ENCODE measurements around the gene DAGLB. TPM values are rescaled to one million over a fixed set of nuclear protein-coding genes. Genes with fewer than 3 reads are reported as not detected.

DAGLB gene
- total RNA-seq, 1 donor from 2014 or later: 6.0 TPM

DNA sequence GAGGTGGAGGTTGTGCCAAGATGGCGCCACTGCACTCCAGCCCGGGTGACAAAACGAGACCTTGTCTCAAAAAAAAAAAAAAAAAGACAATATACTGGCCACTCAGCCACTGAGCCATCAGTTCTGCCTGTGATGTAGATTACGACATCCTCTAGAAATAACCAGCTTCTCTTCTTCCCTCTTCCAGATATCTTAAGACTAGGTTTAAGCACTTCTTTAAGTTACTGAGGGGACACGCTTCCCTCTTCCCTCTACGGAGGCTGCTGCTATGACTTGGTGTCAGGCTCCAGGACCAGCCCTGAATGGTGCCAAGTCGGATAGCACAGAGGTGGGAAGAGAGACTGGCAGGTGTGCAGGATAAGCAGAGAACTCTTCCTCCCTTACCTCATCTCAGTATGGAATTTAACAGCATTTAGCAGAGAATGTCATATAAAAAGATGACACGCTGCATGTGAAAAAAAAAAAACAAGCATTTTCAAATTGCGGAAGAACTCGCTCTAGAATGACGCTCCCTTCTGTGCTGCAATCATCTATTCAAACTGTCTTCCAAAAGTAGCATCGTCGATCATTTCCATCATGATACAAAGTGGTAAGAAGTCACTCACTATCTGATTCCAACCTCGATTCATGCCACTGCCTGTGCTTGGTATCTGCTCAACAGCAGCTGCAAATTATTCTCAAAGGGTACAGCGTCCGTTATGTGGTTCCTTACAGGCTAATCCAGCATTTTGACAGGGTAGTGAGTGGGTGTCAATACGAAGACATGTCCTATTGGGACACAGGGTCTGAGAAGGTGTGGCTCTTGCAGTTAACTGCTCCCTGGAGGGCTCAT lies 13.8 kb downstream of the DAGLB start:
- Histone ChIP-seq H3K4me1 (peaks cover 40% of the 10 kb centered on the region), H3K4me3 (no peak overlapping the region), H3K27me3 (ENCODE audit: low read depth) (no peaks in the 10 kb centered on the region), H3K9me3 (replicated peaks) (no peaks in the 10 kb centered on the region), H3K27ac (replicated peaks) (peak overlapping the region; percentile 11), H3K36me3 (peaks cover 41% of the 10 kb centered on the region)
- TF ChIP-seq, protein P1, sequence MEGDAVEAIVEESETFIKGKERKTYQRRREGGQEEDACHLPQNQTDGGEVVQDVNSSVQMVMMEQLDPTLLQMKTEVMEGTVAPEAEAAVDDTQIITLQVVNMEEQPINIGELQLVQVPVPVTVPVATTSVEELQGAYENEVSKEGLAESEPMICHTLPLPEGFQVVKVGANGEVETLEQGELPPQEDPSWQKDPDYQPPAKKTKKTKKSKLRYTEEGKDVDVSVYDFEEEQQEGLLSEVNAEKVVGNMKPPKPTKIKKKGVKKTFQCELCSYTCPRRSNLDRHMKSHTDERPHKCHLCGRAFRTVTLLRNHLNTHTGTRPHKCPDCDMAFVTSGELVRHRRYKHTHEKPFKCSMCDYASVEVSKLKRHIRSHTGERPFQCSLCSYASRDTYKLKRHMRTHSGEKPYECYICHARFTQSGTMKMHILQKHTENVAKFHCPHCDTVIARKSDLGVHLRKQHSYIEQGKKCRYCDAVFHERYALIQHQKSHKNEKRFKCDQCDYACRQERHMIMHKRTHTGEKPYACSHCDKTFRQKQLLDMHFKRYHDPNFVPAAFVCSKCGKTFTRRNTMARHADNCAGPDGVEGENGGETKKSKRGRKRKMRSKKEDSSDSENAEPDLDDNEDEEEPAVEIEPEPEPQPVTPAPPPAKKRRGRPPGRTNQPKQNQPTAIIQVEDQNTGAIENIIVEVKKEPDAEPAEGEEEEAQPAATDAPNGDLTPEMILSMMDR (IDR thresholded peaks at IDR 0.05; ENCODE audit: borderline replicate concordance): no peak
- intact Hi-C loops (cut with micrococcal nuclease): no loop called here
- no peak for DNase-seq

DNA sequence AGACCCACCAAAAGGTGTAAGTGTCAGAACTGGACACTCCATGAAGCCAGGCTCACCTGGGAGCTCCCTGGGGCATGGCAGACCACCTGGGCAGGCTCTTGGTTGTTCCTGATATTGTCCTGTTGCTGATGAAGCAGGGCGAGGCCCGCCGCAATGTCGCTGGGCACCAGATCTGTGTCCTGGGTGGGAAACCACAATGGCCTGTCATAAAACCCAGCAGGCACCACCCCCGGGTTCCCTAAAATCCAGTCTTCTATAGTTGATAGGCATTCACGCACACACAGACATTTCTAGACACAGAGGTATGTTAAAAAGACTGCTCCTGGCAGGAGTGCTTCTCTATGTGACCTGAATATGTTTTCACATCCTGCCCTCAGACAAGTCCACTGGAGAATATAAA lies 15.0 kb downstream of the DAGLB start:
- intact Hi-C loops (cut with micrococcal nuclease): no loop called here

GRCh38 chr7:6430974-6431373 lies 16.8 kb downstream of the DAGLB start:
- Histone ChIP-seq H3K4me3 (no peak overlapping the region), H3K27ac (replicated peaks) (no peak overlapping the region), H3K36me3 (peaks cover 71% of the 10 kb centered on the region), H3K4me1 (peaks cover 10% of the 10 kb centered on the region), H3K27me3 (ENCODE audit: low read depth) (no peaks in the 10 kb centered on the region), H3K9me3 (replicated peaks) (no peaks in the 10 kb centered on the region)
- DNase-seq: no peak
- intact Hi-C loops (cut with micrococcal nuclease): no loop called here
- TF ChIP-seq, protein P1 (IDR thresholded peaks at IDR 0.05; ENCODE audit: borderline replicate concordance): no peak

More for the DNA sequence above, 15.0 kb downstream of the DAGLB start:
- Histone ChIP-seq H3K27ac (replicated peaks) (no peak overlapping the region), H3K4me1 (peaks cover 28% of the 10 kb centered on the region), H3K36me3 (peaks cover 53% of the 10 kb centered on the region), H3K4me3 (no peak overlapping the region), H3K9me3 (replicated peaks) (no peaks in the 10 kb centered on the region), H3K27me3 (ENCODE audit: low read depth) (no peaks in the 10 kb centered on the region)
- no peak for DNase-seq
- TF ChIP-seq, protein P1 (IDR thresholded peaks at IDR 0.05; ENCODE audit: borderline replicate concordance): no peak

GRCh38 chr7:6430271-6430940 lies 17.3 kb downstream of the DAGLB start:
- no peak overlapping the region for H3K4me3 ChIP-seq
- peaks cover 5% of the 10 kb centered on the region for H3K4me1 ChIP-seq
- H3K27ac ChIP-seq (replicated peaks): no peak overlapping the region
- no peaks in the 10 kb centered on the region for H3K27me3 ChIP-seq (ENCODE audit: low read depth)
- no peak for DNase-seq
- TF ChIP-seq, protein P1 (IDR thresholded peaks at IDR 0.05; ENCODE audit: borderline replicate concordance): no peak
- H3K9me3 ChIP-seq (replicated peaks): no peaks in the 10 kb centered on the region
- peaks cover 77% of the 10 kb centered on the region for H3K36me3 ChIP-seq
- intact Hi-C loops (cut with micrococcal nuclease): no loop called here

GRCh38 chr7:6425948-6426347 lies 21.8 kb downstream of the DAGLB start:
- Histone ChIP-seq H3K36me3 (peaks cover 69% of the 10 kb centered on the region), H3K4me3 (no peak overlapping the region), H3K9me3 (replicated peaks) (no peaks in the 10 kb centered on the region), H3K27me3 (ENCODE audit: low read depth) (no peaks in the 10 kb centered on the region), H3K27ac (replicated peaks) (no peak overlapping the region), H3K4me1 (no peaks in the 10 kb centered on the region)
- TF ChIP-seq, protein P1 (IDR thresholded peaks at IDR 0.05; ENCODE audit: borderline replicate concordance): no peak
- intact Hi-C loops (cut with micrococcal nuclease): no loop called here
- DNase-seq: no peak

Data from left ventricle myocardium inferior (tissue), 1 donor.